ENCODE measurements around the gene CDC14A.

GRCh38 chr1:100394285-100394684, 42.0 kb downstream of the CDC14A start:
- no peak for TF ChIP-seq CTCF (IDR thresholded peaks at IDR 0.05)
- no peak for TF ChIP-seq POLR2A (IDR thresholded peaks at IDR 0.05)
- TF ChIP-seq POLR2AphosphoS5 (IDR thresholded peaks at IDR 0.05), result no peak
- no peak for TF ChIP-seq EP300 (IDR thresholded peaks at IDR 0.05)
